SK-N-MC (cell line): ENCODE results near the gene PPP4R3C.

Experiments used
- EZH2 ChIP-seq: fragments of 200-600 bp; sonication (generic); IDR thresholded peaks from one replicate; pipeline ENCODE4 v1.6.1; 2017; ENCODE audit warnings: antibody characterized with exemption
- POLR2AphosphoS5 ChIP-seq: IDR thresholded peaks from 2 replicates; pipeline ENCODE4 v1.6.1; 2012; ENCODE audit warnings: mild to moderate bottlenecking, low read depth, low read length, borderline replicate concordance

DNA sequence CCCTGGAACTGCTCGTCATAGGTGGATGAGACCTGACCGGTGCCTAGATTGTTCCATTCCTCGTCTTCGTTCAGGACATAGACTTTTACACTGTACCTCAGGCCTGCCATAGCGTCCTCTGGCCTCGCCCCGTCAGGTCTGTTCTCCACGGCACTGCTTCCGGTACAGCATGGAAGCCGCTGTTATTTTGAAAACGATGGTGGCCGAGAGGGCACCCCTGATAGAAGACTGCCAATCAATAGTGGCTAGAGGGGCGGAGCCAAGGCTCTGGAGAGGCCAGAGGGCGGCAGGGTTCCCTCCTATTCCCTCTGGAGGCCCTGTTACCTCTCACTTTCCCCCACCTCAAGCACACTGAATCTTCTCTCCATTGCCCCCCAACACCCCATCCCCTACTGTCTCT is at the start of gene PPP4R3C:
- TF ChIP-seq EZH2 (no peak), POLR2AphosphoS5 (no peak)
